ENCODE data around the gene RCBTB1. TPM values are rescaled to one million over a fixed set of nuclear protein-coding genes. Genes with fewer than 3 reads are reported as not detected.
"Not testable (repeated sequence)": the region's sequence is repeated elsewhere in the genome, so short reads cannot be mapped to it uniquely, and the experiment has no call there.

RCBTB1 gene
- total RNA-seq, 1 donor from 2014 or later: 24.9 TPM

DNA sequence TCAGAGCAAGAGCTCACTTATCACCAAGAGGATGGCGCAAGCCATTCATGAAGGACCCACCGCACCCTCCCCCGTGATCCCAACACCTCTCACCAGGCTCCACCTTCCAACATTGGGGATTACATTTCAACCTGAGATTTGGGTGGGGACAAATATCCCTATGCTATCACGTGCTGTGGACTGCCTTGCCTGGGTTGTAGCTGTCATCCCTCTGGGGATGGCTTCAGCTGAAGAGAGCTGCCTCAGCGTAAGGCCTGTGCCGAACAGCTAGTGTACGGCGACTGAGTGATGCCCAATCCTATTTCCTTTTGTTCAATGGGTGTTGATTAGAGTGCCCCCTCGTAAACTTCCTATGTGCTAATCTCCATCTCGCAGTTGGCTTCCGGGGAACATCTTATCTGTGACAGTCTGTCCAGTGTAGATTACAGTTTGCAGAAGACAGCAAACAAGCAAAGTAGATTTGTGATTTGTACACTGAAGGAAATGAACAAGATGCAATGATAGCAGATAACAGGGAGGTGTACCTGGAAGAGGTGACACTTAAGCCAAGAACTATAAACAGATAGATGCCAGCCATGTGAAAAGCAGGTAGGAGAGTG is 11.8 kb upstream of the RCBTB1 start:
- DNase-seq (no peak), ATAC-seq (peak in 1 of 2 donors; percentile 29)
- H3K9me3 ChIP-seq: no peaks in the 10 kb centered on the region
- H3K36me3 ChIP-seq: no peaks in the 10 kb centered on the region
- no peaks in the 10 kb centered on the region for H3K27me3 ChIP-seq (ENCODE audit: low read depth)
- intact Hi-C loops (cut with DNase I): no loop called here
- no peaks in the 10 kb centered on the region for H3K4me1 ChIP-seq
- no peak overlapping the region for H3K27ac ChIP-seq
- TF ChIP-seq, protein P1, sequence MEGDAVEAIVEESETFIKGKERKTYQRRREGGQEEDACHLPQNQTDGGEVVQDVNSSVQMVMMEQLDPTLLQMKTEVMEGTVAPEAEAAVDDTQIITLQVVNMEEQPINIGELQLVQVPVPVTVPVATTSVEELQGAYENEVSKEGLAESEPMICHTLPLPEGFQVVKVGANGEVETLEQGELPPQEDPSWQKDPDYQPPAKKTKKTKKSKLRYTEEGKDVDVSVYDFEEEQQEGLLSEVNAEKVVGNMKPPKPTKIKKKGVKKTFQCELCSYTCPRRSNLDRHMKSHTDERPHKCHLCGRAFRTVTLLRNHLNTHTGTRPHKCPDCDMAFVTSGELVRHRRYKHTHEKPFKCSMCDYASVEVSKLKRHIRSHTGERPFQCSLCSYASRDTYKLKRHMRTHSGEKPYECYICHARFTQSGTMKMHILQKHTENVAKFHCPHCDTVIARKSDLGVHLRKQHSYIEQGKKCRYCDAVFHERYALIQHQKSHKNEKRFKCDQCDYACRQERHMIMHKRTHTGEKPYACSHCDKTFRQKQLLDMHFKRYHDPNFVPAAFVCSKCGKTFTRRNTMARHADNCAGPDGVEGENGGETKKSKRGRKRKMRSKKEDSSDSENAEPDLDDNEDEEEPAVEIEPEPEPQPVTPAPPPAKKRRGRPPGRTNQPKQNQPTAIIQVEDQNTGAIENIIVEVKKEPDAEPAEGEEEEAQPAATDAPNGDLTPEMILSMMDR (IDR thresholded peaks at IDR 0.05): no peak
- no peak overlapping the region for H3K4me3 ChIP-seq

DNA sequence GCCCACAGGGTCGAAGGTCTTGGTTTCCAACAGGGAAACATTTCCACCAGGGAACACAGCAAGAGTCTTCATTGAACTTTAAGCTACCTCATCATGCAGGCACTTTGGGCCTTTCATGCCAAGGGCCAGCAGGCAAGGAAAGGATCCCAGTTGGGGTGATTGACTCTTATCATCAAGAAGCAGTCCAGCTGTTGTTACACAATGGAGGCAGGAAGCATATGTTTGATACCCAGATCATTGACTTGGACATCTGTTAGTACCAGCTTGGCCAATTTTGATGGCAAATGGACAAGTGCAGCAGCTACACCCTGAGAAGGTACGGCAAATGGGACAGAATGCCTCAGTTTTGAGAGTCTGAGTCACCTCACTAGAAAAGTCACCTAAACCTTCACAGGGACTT is 10.9 kb upstream of the RCBTB1 start:
- no peaks in the 10 kb centered on the region for H3K36me3 ChIP-seq
- DNase-seq (no peak), ATAC-seq (no peak)
- H3K27me3 ChIP-seq (ENCODE audit: low read depth): no peaks in the 10 kb centered on the region
- no peak overlapping the region for H3K4me3 ChIP-seq
- no peaks in the 10 kb centered on the region for H3K9me3 ChIP-seq
- intact Hi-C loops (cut with DNase I): no loop called here
- TF ChIP-seq, protein P1 (IDR thresholded peaks at IDR 0.05): no peak
- H3K4me1 ChIP-seq: no peaks in the 10 kb centered on the region
- H3K27ac ChIP-seq: no peak overlapping the region

- no peak for ATAC-seq
- intact Hi-C loops (cut with DNase I): no loop called here
- Histone ChIP-seq H3K36me3 (no peaks in the 10 kb centered on the region), H3K4me3 (no peak overlapping the region), H3K27me3 (ENCODE audit: low read depth) (no peaks in the 10 kb centered on the region), H3K9me3 (no peaks in the 10 kb centered on the region), H3K27ac (no peak overlapping the region), H3K4me1 (no peaks in the 10 kb centered on the region)
- TF ChIP-seq, protein P1 (IDR thresholded peaks at IDR 0.05): no peak
- DNase-seq: no peak
Observed at GRCh38 chr13:49594576-49594975, 9.2 kb upstream of the RCBTB1 start.

GRCh38 chr13:49593876-49594275 is 8.5 kb upstream of the RCBTB1 start:
- H3K4me3 ChIP-seq; H3K27me3 ChIP-seq (ENCODE audit: low read depth); H3K27ac ChIP-seq; ATAC-seq; DNase-seq; H3K4me1 ChIP-seq; H3K36me3 ChIP-seq; intact Hi-C loops (cut with DNase I); H3K9me3 ChIP-seq: not testable (repeated sequence)

DNA sequence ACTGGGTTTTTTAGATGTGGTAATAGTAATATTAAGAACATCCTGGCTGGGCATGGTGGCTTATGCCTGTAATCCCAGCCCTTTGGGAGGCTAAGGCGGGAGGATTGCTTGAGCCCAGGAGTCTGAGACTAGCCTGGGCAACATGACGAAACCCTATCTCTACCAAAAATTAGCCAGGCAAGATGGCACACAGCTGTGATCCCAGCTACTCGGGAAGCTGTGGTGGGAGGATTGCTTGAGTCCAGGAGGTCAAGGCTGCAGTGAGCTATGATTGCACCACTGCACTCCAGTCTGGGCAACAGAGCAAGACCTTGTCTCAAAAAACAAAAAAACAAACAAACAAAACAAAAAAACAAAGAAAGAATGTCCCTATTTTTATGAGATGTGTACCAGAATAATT is 5.4 kb upstream of the RCBTB1 start:
- H3K36me3 ChIP-seq; H3K27me3 ChIP-seq (ENCODE audit: low read depth); intact Hi-C loops (cut with DNase I); ATAC-seq; DNase-seq; H3K4me3 ChIP-seq; H3K9me3 ChIP-seq; H3K27ac ChIP-seq; H3K4me1 ChIP-seq: not testable (repeated sequence)

DNA sequence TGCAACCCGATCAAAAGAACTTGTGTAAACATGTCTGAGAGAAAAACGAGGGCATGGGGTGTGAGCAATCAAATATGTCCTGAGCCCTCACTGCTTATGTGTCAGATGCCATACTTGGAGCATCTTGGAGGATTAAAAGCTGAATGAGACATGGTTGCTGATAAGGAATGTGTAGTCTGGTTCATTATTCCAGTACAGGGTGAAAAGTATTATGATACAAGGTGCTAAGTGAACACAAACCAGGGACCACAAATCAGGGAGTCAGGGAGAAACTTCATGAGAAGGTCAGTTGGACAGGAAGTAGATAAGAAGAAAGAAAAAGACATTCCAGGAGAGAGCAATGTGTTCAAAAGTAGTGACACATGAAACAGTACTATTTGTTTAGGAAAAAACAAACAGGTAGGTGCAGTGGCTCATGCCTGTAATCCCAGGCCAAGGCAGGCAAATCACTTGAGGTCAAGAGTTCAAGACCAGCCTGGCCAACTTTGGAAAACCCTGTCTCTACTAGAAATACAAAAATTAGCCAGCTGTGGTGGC is 2.0 kb upstream of the RCBTB1 start:
- Histone ChIP-seq H3K27me3 (ENCODE audit: low read depth) (no peaks in the 10 kb centered on the region), H3K27ac (no peak overlapping the region), H3K36me3 (no peaks in the 10 kb centered on the region), H3K4me3 (no peak overlapping the region), H3K9me3 (no peaks in the 10 kb centered on the region), H3K4me1 (peaks cover 18% of the 10 kb centered on the region)
- DNase-seq (no peak), ATAC-seq (no peak)
- TF ChIP-seq, protein P1 (IDR thresholded peaks at IDR 0.05): no peak
- intact Hi-C loops (cut with DNase I): no loop called here
